Measurements from ENCODE around the gene ZHX3.

- TF ChIP-seq CTCF (conservative IDR thresholded peaks at IDR 0.05) (no peak), EZH2 (IDR thresholded peaks at IDR 0.05; ENCODE audit: low read depth) (no peak)
Measured at GRCh38 chr20:41217422-41217821, 100.1 kb downstream of the ZHX3 start.

Data from PC-9 (cell line).